Endothelial cell of umbilical vein (primary cell): Measurements from ENCODE around the gene ITPKB. TPM values are rescaled to one million over a fixed set of nuclear protein-coding genes. Genes with fewer than 3 reads are reported as not detected.

Experiments used
- BruUV-seq: library from RNA; stranded (reverse); fragments of 400-500 nt; replicated peaks from 2 replicates; lab custom pipeline; 2021; lab: Mats Ljungman, UMichigan
- CTCF ChIA-PET: fragments of 300-600, 350-600 bp; sonication (Branson Sonifier 250); formaldehyde crosslinking; loops from one replicate; lab custom pipeline; 2021; ENCODE audit warnings: antibody characterized with exemption, inconsistent platforms; lab: Charles Lee
- POLR2A ChIA-PET: fragments of 300-600, 350-600 bp; sonication (Branson Sonifier 250); formaldehyde crosslinking; loops from one replicate; lab custom pipeline; 2021; ENCODE audit warnings: antibody characterized with exemption, inconsistent platforms; lab: Charles Lee
- DNase-seq: peaks from one replicate; pipeline ENCODE4 v3.0.0-alpha.2; 2011; ENCODE audit warnings: low read depth, low spot score
- FAIRE-seq: peaks from 2 replicates; lab custom pipeline; 2011; peaks lifted over from hg19 to GRCh38; lab: Jason Lieb, UNC
- H2AFZ ChIP-seq: 2 replicates; pipeline ENCODE4 v1.6.0; 2012; ENCODE audit warnings: low read depth, low read length, control low read depth, inconsistent platforms
- H3K27ac ChIP-seq: 2 replicates; pipeline ENCODE4 v1.5.1; 2011; ENCODE audit warnings: low read depth, mild to moderate bottlenecking, control low read depth, low read length, moderate library complexity; ENCODE audit not compliant: insufficient read depth
- H3K27me3 ChIP-seq, 2 experiments: 2 replicates each; pipeline versions ENCODE4 v1.6.0 to v1.6.1; 2011; ENCODE audit warnings: low read length in 2 of 2, mixed read lengths in 1 of 2; ENCODE audit not compliant: control insufficient read depth in 2 of 2, insufficient read depth in 2 of 2
- H3K36me3 ChIP-seq, 2 experiments: 2 replicates in 1 of 2; 3 replicates in 1 of 2; pipeline ENCODE4 v1.5.1; 2011; ENCODE audit warnings: low read length in 2 of 2, mild to moderate bottlenecking in 1 of 2, moderate library complexity in 1 of 2; ENCODE audit not compliant: control insufficient read depth in 2 of 2, insufficient read depth in 2 of 2; ENCODE audit errors: extremely low read depth in 1 of 2
- H3K4me1 ChIP-seq: 3 replicates; pipeline ENCODE4 v1.5.1; 2011; ENCODE audit warnings: mild to moderate bottlenecking, low read length; ENCODE audit not compliant: control insufficient read depth, insufficient read depth; ENCODE audit errors: extremely low read depth
- H3K4me2 ChIP-seq: 2 replicates; pipeline ENCODE4 v1.6.1; 2011; ENCODE audit warnings: low read length, control low read depth, mixed read lengths; ENCODE audit not compliant: insufficient read depth
- H3K4me3 ChIP-seq, 3 experiments: fragments of 200-600 bp in 1 of 3; sonication (generic), shearing (Covaris generic) in 1 of 3; replicated peaks in 1 of 3; 2 replicates each; pipeline ENCODE4 v1.5.1; 2011 to 2016; ENCODE audit warnings: control low read depth in 3 of 3, low read length in 3 of 3, mild to moderate bottlenecking in 2 of 3, inconsistent platforms in 1 of 3, low read depth in 1 of 3, moderate library complexity in 1 of 3; ENCODE audit not compliant: insufficient read depth in 1 of 3
- H3K79me2 ChIP-seq: 2 replicates; pipeline ENCODE4 v1.6.0; 2012; ENCODE audit warnings: low read length, inconsistent platforms; ENCODE audit not compliant: control insufficient read depth, insufficient read depth
- H3K9ac ChIP-seq: replicated peaks from 2 replicates; pipeline ENCODE3; 2011; ENCODE audit warnings: low read length, control low read depth; ENCODE audit not compliant: insufficient read depth; ENCODE audit errors: extremely low read depth
- H3K9me1 ChIP-seq: replicated peaks from 3 replicates; pipeline ENCODE4 v1.6.0; 2011; ENCODE audit warnings: mild to moderate bottlenecking, low read length; ENCODE audit not compliant: control insufficient read depth, insufficient read depth; ENCODE audit errors: extremely low read depth
- H3K9me3 ChIP-seq: replicated peaks from 2 replicates; pipeline ENCODE4 v1.5.1; 2012; ENCODE audit warnings: low read length, inconsistent platforms; ENCODE audit not compliant: control insufficient read depth, insufficient read depth
- H4K20me1 ChIP-seq: replicated peaks from 2 replicates; pipeline ENCODE3; 2011; ENCODE audit warnings: mild to moderate bottlenecking, low read length; ENCODE audit not compliant: control insufficient read depth, insufficient read depth; ENCODE audit errors: extremely low read depth
- EZH2 ChIP-seq: IDR thresholded peaks from 2 replicates; pipeline ENCODE4 v1.6.1; 2012; ENCODE audit warnings: borderline replicate concordance, low read depth, mild to moderate bottlenecking, moderate library complexity, low read length, inconsistent platforms; ENCODE audit not compliant: severe bottlenecking
- FOS ChIP-seq: IDR thresholded peaks from 2 replicates; pipeline ENCODE4 v1.6.1; 2011; ENCODE audit warnings: mild to moderate bottlenecking, low read length, moderate library complexity, borderline replicate concordance; ENCODE audit not compliant: insufficient read depth
- GATA2 ChIP-seq: IDR thresholded peaks from 2 replicates; pipeline ENCODE4 v1.7.0; 2011; ENCODE audit warnings: low read depth, mild to moderate bottlenecking, moderate library complexity, mixed read lengths, low read length; ENCODE audit not compliant: insufficient read length, insufficient read depth
- JUN ChIP-seq: IDR thresholded peaks from 2 replicates; pipeline ENCODE4 v1.6.1; 2011; ENCODE audit warnings: borderline replicate concordance, low read depth; ENCODE audit not compliant: insufficient read length, insufficient read depth
- MYC ChIP-seq: IDR thresholded peaks from one replicate; pipeline ENCODE4 v1.6.1; 2011; ENCODE audit warnings: mild to moderate bottlenecking, low read depth, low read length
- POLR2A ChIP-seq: IDR thresholded peaks from 2 replicates; pipeline ENCODE4 v1.6.1; 2012; ENCODE audit warnings: low read depth, mild to moderate bottlenecking, control low read depth, low read length
- POLR2AphosphoS5 ChIP-seq: IDR thresholded peaks from 2 replicates; pipeline ENCODE4 v1.6.1; 2012; ENCODE audit warnings: low read depth, mild to moderate bottlenecking, control low read depth, low read length, moderate library complexity; ENCODE audit not compliant: insufficient read depth
- dilution Hi-C: fragments of 300-500 bp; cut with MboI; formaldehyde crosslinking; loops from one replicate; pipeline ENCODE4 v1.15.0; 2019; ENCODE audit warnings: low sequenced_read_pairs; ENCODE audit not compliant: extremely low pct_ligation_motif_present
- intact Hi-C: fragments of 100-400 bp; cut with micrococcal nuclease; formaldehyde crosslinking; loops from one replicate; pipeline ENCODE4 v1.10.0; 2022
- polyA plus RNA-seq, 4 experiments: library from polyadenylated mRNA; depleted of rRNA in 3 of 4; stranded (reverse) in 3 of 4; unstranded in 1 of 4; fragments of >200 nt; gene quantifications; 2 replicates each; pipeline versions ENCODE4 v1.2.1 to v1.2.3, GENCODE V29; 2011 to 2012; ENCODE audit warnings: missing spikeins in 1 of 4
- total RNA-seq: library from RNA; stranded (reverse); gene quantifications from 2 replicates; pipeline ENCODE4 v1.2.3, GENCODE V29; 2021
- TF ChIP-seq, protein P1 (sequence below): IDR thresholded peaks from 2 replicates; pipeline ENCODE4 v1.6.1; 2011; ENCODE audit not compliant: insufficient read depth, insufficient read length
- TF ChIP-seq, protein P2 (sequence below), 2 donors: IDR thresholded peaks; 1 replicate in 1 of 2; 2 replicates in 1 of 2; pipeline ENCODE4 v1.5.1; 2011; ENCODE audit warnings: low read length in 2 of 2, mild to moderate bottlenecking in 2 of 2, moderate library complexity in 2 of 2, control low read depth in 1 of 2, inconsistent platforms in 1 of 2, low read depth in 1 of 2; ENCODE audit not compliant: insufficient read depth in 1 of 2; ENCODE audit errors: extremely low read depth in 1 of 2

Gene ITPKB
- total and polyA plus RNA-seq, 2 donors (not counting 3 experiments of a cell fraction or from before 2014, with no cell fraction given): 7.7 to 34.8 TPM

DNA sequence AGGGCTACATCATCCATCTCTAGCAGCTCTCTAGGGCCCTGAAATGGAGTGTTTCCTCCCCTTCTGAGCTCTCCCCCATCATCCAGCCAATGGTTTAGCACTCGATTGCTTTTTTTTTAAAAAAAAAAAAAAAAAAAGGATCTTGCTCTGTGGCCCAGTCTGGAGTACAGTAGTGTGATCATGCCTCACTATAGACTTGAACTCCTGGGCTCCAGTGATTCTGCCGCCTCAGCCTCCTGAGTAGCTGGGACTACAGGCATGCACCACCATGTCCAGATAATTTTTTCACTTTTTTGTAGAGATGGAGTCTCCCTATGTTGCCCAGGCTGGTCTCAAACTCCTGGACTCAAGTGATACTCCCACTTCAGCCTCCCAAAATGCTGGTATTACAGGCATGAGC is 12.1 kb upstream of the ITPKB start:
- no peak overlapping the region for H2AFZ ChIP-seq
- H3K9me3 ChIP-seq: no peaks in the 10 kb centered on the region
- H3K4me2 ChIP-seq: no peak overlapping the region
- intact Hi-C loops (no loop called here), dilution Hi-C loops (no loop called here)
- no peaks in the 10 kb centered on the region for H3K9me1 ChIP-seq
- no peak for TF ChIP-seq EZH2
- TF ChIP-seq, protein P1, sequence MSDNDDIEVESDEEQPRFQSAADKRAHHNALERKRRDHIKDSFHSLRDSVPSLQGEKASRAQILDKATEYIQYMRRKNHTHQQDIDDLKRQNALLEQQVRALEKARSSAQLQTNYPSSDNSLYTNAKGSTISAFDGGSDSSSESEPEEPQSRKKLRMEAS: no peak
- TF ChIP-seq MYC: no peak
- TF ChIP-seq FOS: no peak
- TF ChIP-seq, protein P2, sequence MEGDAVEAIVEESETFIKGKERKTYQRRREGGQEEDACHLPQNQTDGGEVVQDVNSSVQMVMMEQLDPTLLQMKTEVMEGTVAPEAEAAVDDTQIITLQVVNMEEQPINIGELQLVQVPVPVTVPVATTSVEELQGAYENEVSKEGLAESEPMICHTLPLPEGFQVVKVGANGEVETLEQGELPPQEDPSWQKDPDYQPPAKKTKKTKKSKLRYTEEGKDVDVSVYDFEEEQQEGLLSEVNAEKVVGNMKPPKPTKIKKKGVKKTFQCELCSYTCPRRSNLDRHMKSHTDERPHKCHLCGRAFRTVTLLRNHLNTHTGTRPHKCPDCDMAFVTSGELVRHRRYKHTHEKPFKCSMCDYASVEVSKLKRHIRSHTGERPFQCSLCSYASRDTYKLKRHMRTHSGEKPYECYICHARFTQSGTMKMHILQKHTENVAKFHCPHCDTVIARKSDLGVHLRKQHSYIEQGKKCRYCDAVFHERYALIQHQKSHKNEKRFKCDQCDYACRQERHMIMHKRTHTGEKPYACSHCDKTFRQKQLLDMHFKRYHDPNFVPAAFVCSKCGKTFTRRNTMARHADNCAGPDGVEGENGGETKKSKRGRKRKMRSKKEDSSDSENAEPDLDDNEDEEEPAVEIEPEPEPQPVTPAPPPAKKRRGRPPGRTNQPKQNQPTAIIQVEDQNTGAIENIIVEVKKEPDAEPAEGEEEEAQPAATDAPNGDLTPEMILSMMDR (IDR thresholded peaks at IDR 0.05; ENCODE audit: extremely low read depth in 1 of 2, insufficient read depth in 1 of 2, low read depth in 1 of 2, low read length in 2 of 2): no peak
- no peak for TF ChIP-seq JUN
- no peak for TF ChIP-seq POLR2AphosphoS5
- no peak for TF ChIP-seq POLR2A
- TF ChIP-seq GATA2: no peak
- no peak overlapping the region for H3K9ac ChIP-seq
- H4K20me1 ChIP-seq: no peaks in the 10 kb centered on the region
- no peak overlapping the region for H3K4me3 ChIP-seq
- ChIA-PET CTCF (interaction anchor here (1.2 to 1.6 kb wide), 2 partner anchors 18 to 125 kb away, joined by 3 to 5 read pairs; no protein-coding TSS in a partner anchor), POLR2A (no interaction called here)
- no peaks in the 10 kb centered on the region for H3K79me2 ChIP-seq
- H3K27me3 ChIP-seq: peaks cover 3% of the 10 kb centered on the region in 2 experiments
- no peak for DNase-seq
- no peaks in the 10 kb centered on the region for H3K36me3 ChIP-seq
- no peak overlapping the region for H3K27ac ChIP-seq
- H3K4me1 ChIP-seq: no peaks in the 10 kb centered on the region
- BruUV-seq: no TSS peak
- FAIRE-seq: no peak
